ENCODE results near the gene PROX1.

Gene PROX1

DNA sequence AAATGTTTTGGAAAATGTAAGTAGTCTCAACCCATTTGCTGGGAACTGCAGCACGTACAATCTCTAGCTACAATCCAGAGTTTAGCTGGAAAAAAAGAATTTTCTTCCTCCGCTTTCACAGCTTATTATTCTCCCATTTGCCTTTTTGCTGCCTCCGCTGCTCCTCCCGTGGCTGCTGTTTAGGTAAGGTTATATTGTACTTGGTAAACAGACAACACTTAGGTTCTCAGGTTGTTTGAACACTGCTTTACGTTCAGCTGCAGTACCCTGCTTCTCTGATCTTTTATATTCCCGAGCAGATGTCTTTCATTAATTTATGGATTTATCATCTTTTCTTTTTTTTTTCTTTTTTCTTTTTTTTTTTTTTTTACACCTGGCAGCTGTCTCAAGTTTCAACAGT is 14.3 kb downstream of the PROX1 start:
- DNase-seq, result no peak

DNA sequence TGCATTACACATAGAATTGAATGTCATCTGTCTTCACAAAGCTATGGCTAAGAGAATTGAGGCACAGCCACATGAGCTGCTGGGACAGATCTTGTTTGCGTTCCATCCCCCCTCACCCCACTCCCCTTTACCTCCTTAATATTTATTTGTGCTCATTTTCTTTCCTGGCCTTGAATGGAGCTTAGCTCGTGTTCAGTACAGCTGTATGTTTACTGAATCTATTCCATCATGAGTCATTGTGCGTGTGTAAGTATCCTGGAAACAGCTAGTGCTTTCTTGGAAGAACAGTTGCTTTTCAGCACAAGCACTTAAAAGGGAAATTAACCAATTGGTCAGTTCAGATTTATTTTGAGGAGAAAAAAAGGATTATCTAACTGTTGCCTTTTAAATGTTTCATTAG is 14.7 kb downstream of the PROX1 start:
- no peak for DNase-seq

DNA sequence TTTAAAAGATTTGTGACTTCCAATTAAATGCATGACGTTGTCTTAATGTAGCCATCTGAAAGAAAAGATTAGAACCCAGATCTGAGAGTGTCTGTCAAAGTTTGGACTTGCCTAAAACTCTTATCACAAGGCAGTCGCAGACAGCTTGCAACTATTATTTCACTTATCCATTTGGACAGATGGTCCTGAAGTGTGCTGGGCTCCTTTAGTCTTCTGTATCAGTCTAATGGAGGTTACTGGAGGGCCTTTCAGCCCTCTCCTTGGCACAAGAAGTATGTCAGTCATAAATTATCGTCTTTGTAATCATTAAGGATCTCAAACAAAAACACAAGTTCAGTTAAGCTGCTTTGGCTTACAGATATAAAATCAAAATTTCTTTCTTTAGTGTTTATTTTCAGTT is 15.5 kb downstream of the PROX1 start:
- no peak for DNase-seq

DNA sequence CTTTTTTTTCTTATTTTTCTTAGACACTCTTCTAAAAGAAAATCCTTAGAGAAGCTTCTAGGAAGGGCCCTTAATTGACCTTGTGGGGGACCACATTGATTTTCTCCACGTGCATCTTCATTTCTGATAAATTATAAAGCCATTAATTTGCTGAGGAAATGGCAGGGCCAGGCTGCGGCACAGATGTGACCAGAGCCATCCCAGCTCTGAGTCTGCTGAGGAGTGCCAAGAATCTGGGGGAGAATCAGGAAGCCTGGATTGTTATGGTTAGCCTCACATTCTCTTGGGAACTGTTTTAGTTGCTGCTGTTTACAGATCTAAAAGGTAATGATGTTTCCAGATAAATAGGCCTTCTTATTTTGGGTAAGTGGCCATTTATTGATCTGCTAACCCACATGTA is 16.2 kb downstream of the PROX1 start:
- DNase-seq, result no peak

DNA sequence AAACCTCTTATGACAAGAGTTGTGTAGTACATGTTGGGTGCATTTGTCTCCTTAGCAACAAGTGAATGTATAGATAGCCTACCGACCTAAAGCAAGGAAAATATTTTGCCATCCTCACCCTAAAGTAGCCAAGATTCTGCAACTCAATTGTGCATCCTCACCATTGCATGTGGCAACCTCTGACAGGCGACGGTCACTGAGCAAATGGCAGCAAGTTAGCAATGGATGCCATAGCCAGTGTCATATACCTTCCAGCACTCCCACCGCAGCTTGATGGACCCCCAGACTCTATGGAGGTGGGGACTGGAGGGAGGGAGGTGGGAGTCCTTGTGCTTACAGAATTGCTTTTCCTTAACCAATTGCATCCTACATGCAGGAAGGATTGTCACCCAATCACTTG is 17.0 kb downstream of the PROX1 start:
- DNase-seq, result no peak

DNA sequence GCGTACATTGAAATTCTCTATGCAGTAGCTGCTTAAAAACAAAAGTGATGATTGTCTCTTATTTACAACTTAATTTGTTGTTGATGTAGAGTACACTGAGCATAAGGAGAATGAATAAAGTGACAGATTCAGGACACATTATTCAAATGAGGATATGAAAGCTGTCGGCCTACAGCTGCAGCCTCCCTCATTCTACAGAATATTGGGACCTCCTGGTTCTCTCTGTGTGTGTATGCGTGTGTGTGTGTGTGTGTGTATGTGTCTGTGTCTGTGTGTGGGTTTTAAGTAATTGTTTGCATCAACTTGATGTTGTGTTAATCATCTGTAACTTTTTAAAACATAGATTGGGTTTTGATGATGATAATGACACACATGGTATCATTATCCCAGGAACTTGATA is 17.9 kb downstream of the PROX1 start:
- DNase-seq, result no peak

DNA sequence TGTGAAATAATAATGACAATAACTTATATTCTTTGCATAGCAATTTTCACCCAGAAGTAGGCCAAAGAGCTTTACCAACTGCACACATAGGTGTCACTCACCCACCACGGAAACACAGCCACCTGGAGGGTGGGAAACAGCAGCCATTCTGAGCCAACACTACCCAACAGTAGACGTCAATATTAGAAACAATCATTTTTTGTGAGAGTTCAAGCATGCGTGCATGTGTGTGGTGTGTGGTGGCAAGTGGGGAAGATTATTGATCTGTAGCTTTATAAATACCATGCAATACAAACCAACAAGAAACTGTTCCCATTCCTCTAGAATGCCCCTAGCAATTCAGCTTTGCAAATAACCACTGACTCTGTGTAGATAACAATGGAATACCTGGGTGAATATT is 19.1 kb downstream of the PROX1 start:
- DNase-seq, result no peak

DNA sequence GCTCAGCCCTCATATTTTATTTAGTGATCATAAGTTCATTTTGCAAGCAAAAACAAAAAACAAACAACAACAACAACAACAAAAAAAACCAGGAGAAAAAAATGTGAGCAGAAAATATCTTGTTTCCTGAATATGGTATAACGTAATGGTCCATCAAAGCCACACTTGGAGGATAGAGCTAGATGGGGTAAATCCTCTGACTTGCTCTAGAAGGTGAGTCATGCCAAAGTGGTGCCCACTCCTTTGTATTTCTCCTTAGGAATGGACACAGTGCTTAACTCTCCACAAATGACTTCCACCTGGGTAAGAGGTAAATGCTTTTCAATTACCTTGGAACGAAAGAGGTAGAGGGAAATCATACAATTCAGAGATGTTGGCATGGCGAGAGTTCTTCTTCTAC is 20.6 kb downstream of the PROX1 start:
- no peak for DNase-seq

DNA sequence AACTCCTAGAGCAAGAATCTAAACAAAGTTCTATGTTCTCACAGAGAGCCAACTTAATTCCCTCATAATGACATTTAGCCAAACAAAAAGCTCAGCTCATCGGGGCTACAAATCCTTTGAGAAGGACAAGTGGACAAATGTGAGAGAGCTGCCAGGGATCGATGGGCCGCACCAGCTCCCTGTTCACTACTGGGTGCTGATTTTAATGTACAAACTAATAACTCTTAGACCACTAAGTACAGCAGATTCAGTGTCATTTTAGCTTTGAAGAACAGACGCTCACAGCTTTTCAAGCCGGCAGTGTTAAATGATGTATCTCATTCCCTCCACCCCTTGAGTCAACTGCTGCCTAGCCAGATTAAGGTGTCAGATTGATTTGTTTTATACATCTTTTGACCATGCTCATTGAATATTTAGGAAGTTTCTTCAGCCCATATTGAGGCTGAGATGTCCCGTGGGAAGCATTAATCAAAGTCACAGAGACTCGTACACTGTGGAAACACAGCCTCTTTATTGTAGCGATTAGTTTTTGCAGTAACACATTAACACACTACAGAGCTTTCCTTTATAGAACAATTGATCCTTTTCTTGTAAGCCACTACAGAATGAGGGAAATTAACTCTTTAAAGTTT is 21.1 kb downstream of the PROX1 start:
- DNase-seq, result no peak

DNA sequence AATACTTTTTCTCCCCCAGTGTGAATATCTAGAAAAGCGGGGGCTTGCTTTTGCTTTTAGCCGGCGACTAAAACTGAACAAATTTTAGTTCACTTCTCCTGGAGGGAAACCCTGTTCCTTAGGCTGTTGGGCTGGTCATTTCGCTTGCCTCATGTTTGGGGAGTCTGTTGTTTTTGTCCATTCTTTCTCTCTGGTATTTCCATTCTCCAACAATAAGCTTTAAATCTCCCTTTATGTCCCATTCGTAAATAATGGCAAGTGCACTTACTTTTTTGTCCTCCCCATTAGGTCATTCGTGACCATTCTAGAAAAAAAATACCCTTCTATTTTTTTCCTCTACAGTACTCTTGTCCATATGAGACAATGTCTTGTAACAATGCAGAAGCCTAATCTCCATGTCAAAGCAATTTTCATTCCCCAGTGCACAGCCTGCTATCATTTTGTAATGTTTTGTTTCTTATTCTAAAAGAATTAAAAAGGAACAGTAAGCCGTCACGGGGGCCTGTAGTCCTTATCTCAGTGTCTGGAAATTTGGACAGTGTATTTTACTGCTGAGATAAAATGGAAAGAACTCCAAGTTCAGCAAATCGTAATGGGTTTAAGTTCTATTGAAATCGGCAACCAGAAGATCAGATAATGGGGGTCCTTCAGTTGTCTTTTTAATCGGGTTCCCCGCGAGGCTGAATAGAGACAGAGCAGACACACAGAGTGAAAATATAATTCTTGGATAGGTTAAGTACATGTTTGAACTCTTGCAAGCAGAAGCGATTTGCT is 21.8 kb downstream of the PROX1 start:
- no peak for DNase-seq

DNA sequence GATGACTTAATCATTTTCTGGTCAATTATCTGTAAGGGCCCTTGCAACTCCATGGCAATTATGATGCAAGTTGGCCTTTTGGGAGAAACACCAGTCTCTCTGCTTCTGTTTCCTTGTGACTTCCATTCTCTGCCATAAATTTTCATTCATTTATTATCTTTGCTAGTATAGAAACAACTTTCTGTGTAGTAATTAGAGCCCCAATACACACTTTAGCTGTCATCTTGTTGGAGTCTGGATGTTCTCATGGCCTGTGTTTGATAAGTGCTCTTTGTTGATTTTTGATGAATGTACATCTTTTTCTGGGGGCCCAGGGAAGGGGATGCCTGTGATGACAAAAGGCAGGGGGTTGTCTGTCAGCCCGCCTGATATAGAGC is 22.4 kb downstream of the PROX1 start:
- DNase-seq, result no peak

DNA sequence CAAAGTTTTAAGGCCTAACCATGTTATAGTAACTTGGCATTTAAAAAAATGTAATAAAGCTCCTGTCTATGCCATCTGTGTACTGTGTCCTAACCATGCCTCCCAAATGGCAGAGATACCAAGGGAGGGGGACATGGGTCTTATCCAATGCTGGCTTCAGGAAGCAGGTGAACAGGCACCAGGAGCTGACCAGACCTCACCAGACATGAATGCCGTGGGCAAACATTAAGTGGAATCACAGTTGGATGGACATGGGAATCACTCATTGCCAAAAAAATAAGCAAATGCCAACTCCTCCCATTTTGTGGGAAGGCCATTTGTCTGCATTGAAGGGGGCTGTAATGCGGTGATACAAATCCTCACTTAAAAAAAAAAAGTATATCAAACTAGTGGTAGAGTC is 22.9 kb downstream of the PROX1 start:
- DNase-seq, result no peak

DNA sequence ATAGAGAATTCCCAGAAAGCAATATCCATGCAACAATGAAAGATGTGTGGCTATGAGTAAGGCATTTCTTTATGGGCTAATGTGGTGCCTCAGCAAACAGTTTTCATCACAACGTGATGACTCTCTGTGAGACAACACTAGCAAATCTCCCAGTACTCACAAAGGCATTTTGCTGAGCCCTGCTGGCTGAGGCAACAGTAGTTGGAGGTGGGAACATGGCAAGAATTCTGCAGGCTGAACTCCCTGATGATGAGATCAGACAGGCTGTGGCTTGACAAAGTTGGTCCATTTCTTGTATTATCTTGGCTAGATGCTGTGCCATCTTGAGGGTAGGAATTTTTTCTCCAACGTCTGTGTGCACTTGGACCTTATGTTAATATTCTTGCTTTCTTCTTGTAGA is 24.6 kb downstream of the PROX1 start:
- no peak for DNase-seq

DNA sequence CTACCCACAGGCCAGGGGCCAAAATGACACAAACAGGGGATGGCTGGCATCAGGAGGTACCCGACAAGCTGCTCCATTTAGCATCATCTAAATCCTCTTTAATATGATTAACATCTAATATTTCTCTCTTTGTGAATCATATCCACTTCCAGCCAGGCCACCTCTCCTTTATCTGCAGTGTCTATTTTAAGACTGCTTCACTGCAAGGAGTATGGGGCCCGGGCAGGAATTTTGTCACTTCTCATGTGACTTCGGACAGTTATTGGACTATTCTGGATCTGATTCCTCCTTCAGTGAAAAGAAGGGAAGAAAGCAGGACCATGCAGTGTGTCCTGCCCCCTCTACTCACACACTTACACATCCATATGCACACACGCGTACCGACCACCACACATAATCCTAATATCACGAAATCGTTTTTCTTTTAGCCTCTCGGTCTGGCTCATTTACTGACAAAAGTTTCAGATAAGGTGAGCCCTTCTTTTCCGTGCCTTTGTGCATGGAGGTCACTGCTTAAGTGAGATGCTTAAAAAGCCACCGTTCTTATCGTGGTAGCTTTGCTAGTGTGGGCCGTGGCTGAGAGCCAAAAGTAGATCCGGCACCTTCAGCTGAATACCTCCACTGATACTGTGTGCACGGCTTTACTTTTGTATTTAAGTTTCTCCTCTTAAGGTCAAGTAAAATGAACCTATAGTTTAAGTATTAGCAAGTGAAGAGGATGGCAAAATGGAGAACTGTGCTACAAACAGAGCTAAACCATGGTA is 26.0 kb downstream of the PROX1 start:
- no peak for DNase-seq

DNA sequence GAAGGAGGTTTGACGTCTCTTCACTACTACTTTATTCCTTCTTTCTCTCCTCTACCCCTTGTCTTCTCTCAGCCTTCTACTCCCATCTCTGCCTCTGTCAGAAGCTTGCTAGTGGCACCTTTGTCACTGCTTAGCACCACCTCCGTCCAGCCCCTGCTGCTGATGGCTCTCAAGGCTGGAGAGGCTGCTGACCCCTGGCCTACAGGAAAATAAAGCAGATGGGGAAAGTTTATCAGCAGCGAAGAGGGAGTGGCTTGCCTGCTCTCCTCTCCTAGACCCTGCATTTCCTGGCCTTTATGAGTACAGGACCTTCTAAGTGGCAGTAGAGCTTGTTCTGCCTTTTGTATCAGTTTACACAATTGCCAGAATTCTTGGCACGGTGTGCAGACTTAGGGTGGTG is 27.0 kb downstream of the PROX1 start:
- no peak for DNase-seq

DNA sequence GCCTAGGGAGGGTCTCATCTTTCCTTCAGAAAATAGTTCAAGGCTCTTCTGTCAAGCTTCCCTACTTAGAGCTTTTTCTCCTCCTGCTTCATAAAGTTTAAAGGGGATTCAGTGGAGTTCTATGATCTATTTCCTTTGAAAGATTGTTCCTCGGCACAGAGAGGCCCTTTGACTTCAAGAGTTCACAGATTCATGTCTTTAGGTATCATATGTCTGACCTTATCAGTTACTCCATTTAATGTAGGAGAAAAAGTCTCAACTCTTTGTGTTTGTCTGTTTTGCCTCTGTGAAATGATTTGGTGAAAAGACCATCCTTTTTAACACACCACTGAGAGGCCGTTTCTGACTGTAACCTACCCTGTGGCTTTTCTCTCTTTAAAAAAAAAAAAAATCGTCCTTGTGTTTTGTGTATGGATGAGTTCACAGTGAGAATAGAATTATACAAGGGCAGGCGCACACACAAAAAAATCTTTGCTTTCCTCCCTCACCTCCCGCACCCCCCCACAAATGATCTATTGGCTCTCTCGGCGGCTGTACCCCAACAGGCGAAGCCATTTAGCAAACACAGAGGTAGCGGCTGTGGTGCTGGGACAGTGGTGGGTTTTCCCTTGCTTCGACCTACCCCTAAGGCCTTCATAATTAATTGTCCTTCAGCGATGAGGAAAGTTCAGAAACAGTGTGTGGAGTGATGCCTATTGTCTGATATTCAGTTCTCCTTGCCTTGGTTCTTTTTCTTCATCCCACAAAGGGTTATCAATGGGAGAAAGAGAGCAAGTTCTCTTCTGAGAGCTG is 29.6 kb downstream of the PROX1 start:
- DNase-seq, result no peak

DNA sequence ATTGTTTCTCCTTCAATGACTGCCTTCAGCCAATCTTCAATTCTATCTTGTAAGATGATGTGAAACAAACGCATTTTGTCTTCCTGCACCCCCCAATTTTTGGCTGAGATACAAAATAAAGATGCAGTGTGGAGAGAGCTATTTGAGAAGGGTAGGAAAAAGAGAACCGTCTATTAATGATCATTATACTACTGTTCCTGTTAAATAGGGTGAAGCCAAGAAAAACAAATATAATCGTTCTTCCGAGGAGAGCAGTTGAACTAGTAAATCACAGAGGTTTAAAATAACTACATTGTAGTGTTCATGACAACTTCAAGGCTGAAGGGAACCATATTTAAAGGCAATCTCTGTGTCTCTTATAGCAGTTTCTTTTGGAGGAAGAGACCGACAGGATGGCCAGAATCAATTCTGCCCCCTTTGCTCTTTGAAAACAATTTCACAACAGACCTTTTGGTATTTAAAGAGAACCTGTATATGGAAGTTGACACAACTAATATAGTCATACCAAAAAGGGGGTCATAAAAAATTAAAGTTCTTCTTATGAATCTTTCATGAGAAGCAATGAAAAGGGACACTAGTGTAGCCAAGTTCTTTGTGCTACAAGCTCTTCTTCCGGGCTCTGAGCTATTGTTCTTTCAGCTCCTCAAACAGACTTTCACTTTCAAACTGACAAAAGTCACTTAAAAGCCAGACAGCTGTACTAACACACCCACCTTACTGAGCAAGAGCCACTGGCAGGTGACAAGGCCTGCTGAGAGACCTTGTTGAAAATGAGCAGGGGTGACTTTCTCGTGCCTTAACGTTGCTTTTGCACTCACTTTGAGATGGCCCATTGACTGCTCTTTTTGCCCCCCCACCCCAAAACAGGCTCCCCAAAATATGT is 30.9 kb downstream of the PROX1 start:
- DNase-seq, result no peak

DNA sequence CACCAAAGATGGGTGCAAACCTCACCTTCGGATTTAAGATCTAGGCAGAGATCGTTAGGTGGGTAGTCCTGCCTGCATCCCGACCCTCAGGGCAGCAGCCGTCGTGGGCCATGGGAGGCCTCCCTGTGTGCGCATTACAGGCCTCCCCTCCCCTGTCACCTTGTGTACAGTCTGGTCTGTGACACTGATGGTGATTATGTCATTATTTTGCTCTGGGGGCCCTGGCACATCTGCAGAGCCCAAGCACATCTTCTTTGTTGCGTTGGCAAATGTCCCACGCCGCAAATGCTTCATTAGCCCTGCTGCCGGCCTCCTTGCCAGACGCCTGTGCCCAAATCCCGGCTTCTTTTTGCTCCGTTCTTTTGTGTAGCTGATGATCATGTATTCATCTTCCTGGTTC is 31.7 kb downstream of the PROX1 start:
- no peak for DNase-seq

DNA sequence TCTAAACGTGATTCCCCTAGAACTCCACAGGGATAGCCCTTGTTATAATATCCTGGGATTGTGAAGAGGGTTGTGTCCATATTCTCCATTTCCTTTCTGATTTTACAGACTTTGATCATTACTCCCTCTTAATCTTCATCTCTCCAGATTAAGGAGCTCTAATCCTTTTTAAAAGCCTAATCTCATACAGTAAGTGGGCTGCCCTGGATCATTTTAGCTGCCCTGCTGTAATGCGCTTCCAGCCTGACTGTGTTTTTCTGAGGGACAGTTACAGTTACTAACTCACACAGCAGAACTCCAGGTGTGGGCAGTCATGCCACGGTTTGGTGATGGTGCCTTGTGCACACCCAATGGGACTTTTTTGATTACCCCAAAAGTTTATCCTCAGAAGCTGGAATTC is 33.5 kb downstream of the PROX1 start:
- no peak for DNase-seq

DNA sequence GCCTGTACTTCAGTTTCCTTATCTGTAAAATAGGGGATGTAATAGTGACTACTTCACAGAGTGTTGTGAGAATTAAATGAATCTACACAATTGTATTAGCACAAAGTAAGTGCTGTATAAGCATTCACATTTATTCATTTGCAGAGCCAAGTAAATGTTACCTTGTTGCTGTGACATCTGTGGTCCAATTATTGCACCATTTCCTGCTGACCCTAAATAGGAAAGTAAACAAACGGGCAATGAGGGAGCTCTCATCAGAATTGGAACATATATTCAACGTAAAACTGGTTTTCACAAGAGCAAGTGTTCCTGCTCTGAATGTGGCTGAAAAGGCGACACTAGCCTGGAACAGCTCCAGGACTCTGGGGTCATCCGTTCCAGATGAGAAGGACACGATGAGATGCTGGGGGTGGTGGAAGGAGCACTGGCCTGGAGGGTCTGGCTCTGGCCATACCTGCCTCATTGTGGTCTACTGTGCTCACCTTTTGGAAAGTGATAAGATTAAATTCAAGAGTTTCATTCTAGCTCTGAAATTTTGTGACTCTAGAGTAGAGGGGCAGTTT is 34.5 kb downstream of the PROX1 start:
- no peak for DNase-seq

DNA sequence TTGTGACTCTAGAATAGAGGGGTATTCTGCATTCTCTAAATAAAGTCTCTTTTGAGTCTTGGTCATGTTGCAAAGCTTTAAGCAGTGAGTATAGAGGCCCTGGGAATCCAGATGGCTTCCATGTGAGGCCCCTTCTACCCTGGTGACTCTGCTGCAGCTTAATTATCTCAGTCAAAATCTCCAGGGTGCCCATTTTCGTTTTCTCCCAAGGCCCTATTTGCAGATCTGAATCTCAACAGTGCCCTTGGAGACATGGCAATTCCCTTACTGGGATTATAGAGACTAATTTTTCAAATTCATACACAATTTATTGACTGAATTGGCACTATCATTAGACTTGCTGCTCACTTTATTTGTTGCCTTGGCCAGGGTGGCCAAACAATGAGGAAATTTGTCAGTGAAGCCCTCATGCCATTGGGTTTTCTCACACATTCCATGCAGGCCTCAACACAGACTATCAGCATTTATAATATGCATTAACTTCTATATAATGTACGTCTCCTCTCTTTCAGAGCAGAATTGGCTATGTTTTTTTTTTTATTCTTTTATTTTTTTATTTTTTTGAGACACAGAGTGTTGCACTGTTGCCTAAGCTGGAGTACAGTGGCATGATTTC is 35.1 kb downstream of the PROX1 start:
- DNase-seq, result no peak

DNA sequence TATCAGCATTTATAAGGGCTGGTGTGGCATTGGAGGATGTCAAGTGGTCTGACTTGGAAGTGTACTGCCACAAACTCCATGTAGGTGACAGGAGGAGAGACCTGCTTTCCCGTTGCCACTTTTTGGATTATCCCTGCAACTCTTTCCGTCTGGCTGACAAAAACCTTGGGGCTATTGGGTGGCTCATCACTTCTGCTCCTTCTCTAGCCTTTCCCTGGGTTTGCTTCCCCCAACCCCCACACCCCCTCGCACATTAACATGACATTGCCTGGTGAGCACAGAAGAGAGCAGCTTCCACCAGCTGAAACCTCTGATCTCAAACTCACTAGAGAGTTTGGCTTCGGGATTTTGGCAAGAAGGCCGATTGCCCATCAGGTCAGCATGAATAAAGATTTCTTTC is 39.2 kb downstream of the PROX1 start:
- no peak for DNase-seq

Data from CD4-positive, alpha-beta T cell treated with Interleukin-17A for 4 hours (primary cell).